ENCODE data around the gene PHLDA2. TPM values are rescaled to one million over a fixed set of nuclear protein-coding genes. Genes with fewer than 3 reads are reported as not detected.

Gene PHLDA2
- total and polyA plus RNA-seq, 2 donors = 1.1 to 18.9 TPM

GRCh38 chr11:2954263-2954662 is 25.0 kb upstream of the PHLDA2 start:
- WGBS = 90% methylated on average over 6 of the region's 6 CpGs
- Histone ChIP-seq H3K27ac (ENCODE audit: low read depth) (no peak overlapping the region), H3K4me1 (ENCODE audit: insufficient read depth) (no peaks in the 10 kb centered on the region), H3K36me3 (ENCODE audit: insufficient read depth) (peaks cover 6% of the 10 kb centered on the region), H3K4me3 (ENCODE audit: low read depth, low read length) (no peak overlapping the region)
- DNase-seq (ENCODE audit: extremely low spot score) = no peak

GRCh38 chr11:2952290-2952689 is 23.1 kb upstream of the PHLDA2 start:
- H3K4me3 ChIP-seq (ENCODE audit: low read depth, low read length) = no peak overlapping the region
- H3K27ac ChIP-seq (ENCODE audit: low read depth) = no peak overlapping the region
- 65% methylated on average over 6 of the region's 6 CpGs for WGBS
- DNase-seq (ENCODE audit: extremely low spot score) = no peak
- H3K36me3 ChIP-seq (ENCODE audit: insufficient read depth) = peaks cover 2% of the 10 kb centered on the region
- H3K4me1 ChIP-seq (ENCODE audit: insufficient read depth) = no peaks in the 10 kb centered on the region

GRCh38 chr11:2951231-2952110 is 22.3 kb upstream of the PHLDA2 start:
- H3K4me1 ChIP-seq (ENCODE audit: insufficient read depth) = no peaks in the 10 kb centered on the region
- no peak overlapping the region for H3K4me3 ChIP-seq (ENCODE audit: low read depth, low read length)
- DNase-seq (ENCODE audit: extremely low spot score) = no peak
- H3K36me3 ChIP-seq (ENCODE audit: insufficient read depth) = peaks cover 2% of the 10 kb centered on the region
- no peak overlapping the region for H3K27ac ChIP-seq (ENCODE audit: low read depth)
- WGBS = 83% methylated on average over 9 of the region's 9 CpGs

GRCh38 chr11:2950825-2951224 is 21.6 kb upstream of the PHLDA2 start:
- H3K27ac ChIP-seq (ENCODE audit: low read depth) = no peak overlapping the region
- peaks cover 2% of the 10 kb centered on the region for H3K36me3 ChIP-seq (ENCODE audit: insufficient read depth)
- H3K4me3 ChIP-seq (ENCODE audit: low read depth, low read length) = no peak overlapping the region
- 59% methylated on average over 1 of the region's 1 CpG for WGBS
- DNase-seq (ENCODE audit: extremely low spot score) = no peak
- H3K4me1 ChIP-seq (ENCODE audit: insufficient read depth) = no peaks in the 10 kb centered on the region

GRCh38 chr11:2949920-2950319 is 20.7 kb upstream of the PHLDA2 start:
- H3K27ac ChIP-seq (ENCODE audit: low read depth) = no peak overlapping the region
- WGBS = 92% methylated on average over 11 of the region's 11 CpGs
- DNase-seq (ENCODE audit: extremely low spot score) = no peak
- H3K4me3 ChIP-seq (ENCODE audit: low read depth, low read length) = no peak overlapping the region
- H3K4me1 ChIP-seq (ENCODE audit: insufficient read depth) = no peaks in the 10 kb centered on the region
- peaks cover 2% of the 10 kb centered on the region for H3K36me3 ChIP-seq (ENCODE audit: insufficient read depth)

- DNase-seq (ENCODE audit: extremely low spot score) = no peak
- 91% methylated on average over 11 of the region's 11 CpGs for WGBS
- H3K36me3 ChIP-seq (ENCODE audit: insufficient read depth) = peaks cover 2% of the 10 kb centered on the region
- H3K4me1 ChIP-seq (ENCODE audit: insufficient read depth) = no peaks in the 10 kb centered on the region
- no peak overlapping the region for H3K27ac ChIP-seq (ENCODE audit: low read depth)
- H3K4me3 ChIP-seq (ENCODE audit: low read depth, low read length) = no peak overlapping the region
These were observed 18.5 kb upstream of the PHLDA2 start for GRCh38 chr11:2947744-2948143.

- 78% methylated on average over 8 of the region's 8 CpGs for WGBS
- H3K36me3 ChIP-seq (ENCODE audit: insufficient read depth) = no peaks in the 10 kb centered on the region
- H3K27ac ChIP-seq (ENCODE audit: low read depth) = peak overlapping the region; percentile 33
- DNase-seq (ENCODE audit: extremely low spot score) = no peak
- no peak overlapping the region for H3K4me3 ChIP-seq (ENCODE audit: low read depth, low read length)
- no peaks in the 10 kb centered on the region for H3K4me1 ChIP-seq (ENCODE audit: insufficient read depth)
These were observed 16.6 kb upstream of the PHLDA2 start for GRCh38 chr11:2945757-2946287.

- Histone ChIP-seq H3K36me3 (ENCODE audit: insufficient read depth) (no peaks in the 10 kb centered on the region), H3K27ac (ENCODE audit: low read depth) (no peak overlapping the region), H3K4me1 (ENCODE audit: insufficient read depth) (no peaks in the 10 kb centered on the region), H3K4me3 (ENCODE audit: low read depth, low read length) (no peak overlapping the region)
- WGBS = 17% methylated on average over 16 of the region's 16 CpGs
- DNase-seq (ENCODE audit: extremely low spot score) = peak; percentile 53
These were observed 16.0 kb upstream of the PHLDA2 start for GRCh38 chr11:2945031-2945756.

- 93% methylated on average over 24 of the region's 24 CpGs for WGBS
- no peak overlapping the region for H3K4me3 ChIP-seq (ENCODE audit: low read depth, low read length)
- no peaks in the 10 kb centered on the region for H3K4me1 ChIP-seq (ENCODE audit: insufficient read depth)
- no peak for DNase-seq (ENCODE audit: extremely low spot score)
- no peaks in the 10 kb centered on the region for H3K36me3 ChIP-seq (ENCODE audit: insufficient read depth)
- H3K27ac ChIP-seq (ENCODE audit: low read depth) = no peak overlapping the region
These were observed 15.3 kb upstream of the PHLDA2 start for GRCh38 chr11:2944530-2944929.

GRCh38 chr11:2943711-2944118 is 14.5 kb upstream of the PHLDA2 start:
- Histone ChIP-seq H3K27ac (ENCODE audit: low read depth) (no peak overlapping the region), H3K36me3 (ENCODE audit: insufficient read depth) (no peaks in the 10 kb centered on the region), H3K4me1 (ENCODE audit: insufficient read depth) (no peaks in the 10 kb centered on the region), H3K4me3 (ENCODE audit: low read depth, low read length) (no peak overlapping the region)
- DNase-seq (ENCODE audit: extremely low spot score) = no peak
- WGBS = 65% methylated on average over 12 of the region's 12 CpGs

GRCh38 chr11:2942872-2943710 is 13.9 kb upstream of the PHLDA2 start:
- WGBS = 87% methylated on average over 15 of the region's 15 CpGs

GRCh38 chr11:2942447-2942846 is 13.2 kb upstream of the PHLDA2 start:
- H3K27ac ChIP-seq (ENCODE audit: low read depth) = no peak overlapping the region
- H3K4me3 ChIP-seq (ENCODE audit: low read depth, low read length) = no peak overlapping the region
- WGBS = 69% methylated on average over 13 of the region's 13 CpGs
- no peak for DNase-seq (ENCODE audit: extremely low spot score)
- no peaks in the 10 kb centered on the region for H3K36me3 ChIP-seq (ENCODE audit: insufficient read depth)
- H3K4me1 ChIP-seq (ENCODE audit: insufficient read depth) = no peaks in the 10 kb centered on the region

More at GRCh38 chr11:2942872-2943710, 13.9 kb upstream of the PHLDA2 start:
- Histone ChIP-seq H3K4me1 (ENCODE audit: insufficient read depth) (no peaks in the 10 kb centered on the region), H3K4me3 (ENCODE audit: low read depth, low read length) (no peak overlapping the region), H3K27ac (ENCODE audit: low read depth) (no peak overlapping the region), H3K36me3 (ENCODE audit: insufficient read depth) (no peaks in the 10 kb centered on the region)
- DNase-seq (ENCODE audit: extremely low spot score) = no peak
